ENCODE data around the gene ADGRL1.

- TF ChIP-seq SETDB1 (IDR thresholded peaks at IDR 0.05; ENCODE audit: low read length) (no peak), ZFP30 (CRISPR knock-in tag; IDR thresholded peaks at IDR 0.05; ENCODE audit: borderline replicate concordance) (no peak), CTCF (IDR thresholded peaks at IDR 0.05 in 2 of 3, conservative IDR thresholded peaks at IDR 0.05 in 1 of 3; ENCODE audit: insufficient read depth in 2 of 3, low read depth in 1 of 3, low read length in 3 of 3) (no peak), SAFB (IDR thresholded peaks at IDR 0.05; ENCODE audit: borderline replicate concordance, low read depth, low read length) (no peak)
Measured at GRCh38 chr19:14101003-14101545, 104.9 kb downstream of the ADGRL1 start.
